Activated gamma-delta T cell treated with anti-CD3 and anti-CD28 coated beads, Interleukin-2, amount 50 U/mL, for 16 hours (primary cell): ENCODE results near the gene TCF3.
A peak's percentile ranks its signal among the peaks of the same experiment; 100 is the strongest.
"Not testable (repeated sequence)": the region's sequence is repeated elsewhere in the genome, so short reads cannot be mapped to it uniquely, and the experiment has no call there.

ENCODE experiments used
- DNase-seq: peaks from one replicate; pipeline ENCODE4 v3.0.0-alpha.2; 2020; ENCODE audit warnings: low read depth

TCF3 gene

DNA sequence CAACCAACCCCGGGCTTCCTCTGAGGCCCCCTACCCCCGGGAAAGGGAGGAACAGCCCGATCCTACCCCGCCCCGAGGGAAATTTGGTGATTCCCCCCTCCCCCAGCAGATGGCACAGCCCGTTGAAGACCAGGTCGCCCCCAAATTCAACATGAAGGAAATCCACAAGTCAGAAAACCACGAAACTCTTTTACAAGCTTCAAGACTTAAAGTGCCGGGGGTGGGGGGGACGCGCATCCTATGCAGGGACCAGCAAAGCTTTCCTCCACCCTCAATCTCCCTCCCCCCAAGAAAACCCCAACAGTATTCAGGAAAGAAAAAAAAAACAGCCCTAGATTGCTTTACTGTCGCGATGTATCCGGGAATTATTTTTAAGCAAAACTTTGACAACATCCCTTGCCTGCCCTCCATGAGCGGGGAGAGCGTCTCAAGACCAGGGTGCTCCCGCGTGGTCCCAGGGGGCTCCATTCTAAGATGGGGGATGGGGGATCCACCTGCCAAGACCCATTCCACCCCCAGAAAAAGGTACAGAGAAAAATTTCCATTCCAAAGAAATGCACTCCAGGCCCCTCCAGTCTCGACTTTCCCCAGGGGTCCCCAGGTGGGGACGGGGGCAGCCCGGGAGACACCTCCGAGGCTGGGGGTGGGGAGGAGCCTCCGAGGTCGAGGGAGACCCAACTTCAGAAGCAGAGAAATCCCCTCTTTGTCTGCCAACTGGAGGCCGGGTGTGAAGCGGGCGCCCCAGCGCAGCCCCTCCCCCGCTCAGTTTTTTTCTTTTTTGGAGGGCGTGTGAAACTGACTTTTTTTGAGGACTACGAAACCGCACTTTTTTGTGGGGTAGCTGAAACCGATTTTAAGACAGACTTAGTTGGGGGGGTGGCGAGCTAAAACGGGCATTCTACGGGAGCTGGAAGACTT, 1.5 kb downstream of the TCF3 start:
- peak; percentile 62 for DNase-seq

DNA sequence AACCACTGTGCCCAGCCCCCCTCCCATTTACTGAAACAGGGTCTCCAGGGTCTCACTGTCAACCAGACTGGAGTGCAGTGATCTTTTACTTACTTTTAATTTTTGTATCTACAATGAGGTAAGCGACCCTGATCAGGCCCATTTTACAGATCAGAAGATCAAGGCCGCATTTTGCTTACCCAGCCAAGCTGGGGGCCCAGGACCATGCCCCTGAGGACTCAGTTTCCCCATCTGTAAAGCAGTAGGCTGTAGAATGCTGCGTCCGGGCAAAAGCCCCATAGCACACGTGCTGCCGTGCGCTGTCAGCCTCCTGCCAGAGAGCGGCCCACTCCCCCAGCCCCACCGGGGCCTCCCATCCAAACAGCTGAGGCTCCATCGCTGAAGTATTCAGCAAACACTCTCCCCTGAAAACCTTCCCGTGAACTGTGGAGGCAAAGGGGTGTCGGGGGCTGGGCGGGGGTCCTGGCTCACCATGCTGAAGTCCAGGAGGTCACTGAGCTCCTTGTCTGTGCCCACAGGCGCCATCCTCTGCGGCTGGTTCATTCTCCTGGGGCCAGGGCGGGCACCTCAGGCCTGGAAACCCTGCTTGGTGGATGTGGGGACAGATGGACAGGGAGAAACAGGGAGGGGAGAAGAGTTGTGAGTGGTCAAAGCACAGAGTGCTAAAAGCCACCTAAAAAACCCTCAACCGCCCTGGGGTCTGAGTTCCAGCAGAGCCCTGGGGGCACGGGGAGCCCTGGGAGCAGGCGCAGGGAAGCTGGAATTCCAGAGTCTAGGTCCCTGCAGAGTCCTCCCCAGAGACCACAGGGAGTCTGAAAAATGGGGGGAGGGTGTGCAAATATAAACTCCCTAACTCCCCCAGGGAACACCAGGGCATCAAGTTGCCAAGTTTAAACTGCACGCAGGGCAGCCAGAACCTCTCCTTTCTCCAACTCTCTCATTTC, 2.4 kb downstream of the TCF3 start:
- DNase-seq = no peak

DNA sequence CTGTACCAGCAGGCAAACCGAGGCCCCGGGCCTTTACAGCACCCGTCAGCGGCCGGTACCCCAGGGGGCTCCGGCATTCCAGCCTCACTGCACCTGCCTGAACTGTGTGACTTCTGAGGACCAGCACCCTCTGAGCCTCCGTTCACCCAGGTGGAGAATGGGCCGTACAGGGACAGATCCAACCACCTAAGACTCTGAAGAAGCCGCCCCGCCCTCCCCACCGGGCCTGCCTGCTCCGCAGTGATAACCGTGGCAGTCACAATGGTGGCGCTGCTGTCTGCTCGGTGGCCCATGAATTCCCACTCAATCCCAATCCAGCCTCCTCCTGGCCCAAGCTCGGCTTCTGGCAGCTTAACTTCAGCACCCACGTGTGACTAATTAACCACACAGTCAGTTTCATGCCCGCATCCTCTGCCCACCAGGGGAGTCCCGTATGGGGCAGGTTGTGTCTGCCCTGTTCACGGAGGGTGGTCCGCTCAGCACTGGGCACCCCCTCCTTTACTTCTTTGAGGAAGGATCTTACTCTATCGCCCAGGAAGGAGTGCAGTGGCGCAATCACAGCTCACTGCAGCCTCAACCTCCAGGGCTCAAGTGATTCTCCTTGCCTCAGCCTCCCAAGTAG, 3.4 kb downstream of the TCF3 start:
- DNase-seq = no peak

DNA sequence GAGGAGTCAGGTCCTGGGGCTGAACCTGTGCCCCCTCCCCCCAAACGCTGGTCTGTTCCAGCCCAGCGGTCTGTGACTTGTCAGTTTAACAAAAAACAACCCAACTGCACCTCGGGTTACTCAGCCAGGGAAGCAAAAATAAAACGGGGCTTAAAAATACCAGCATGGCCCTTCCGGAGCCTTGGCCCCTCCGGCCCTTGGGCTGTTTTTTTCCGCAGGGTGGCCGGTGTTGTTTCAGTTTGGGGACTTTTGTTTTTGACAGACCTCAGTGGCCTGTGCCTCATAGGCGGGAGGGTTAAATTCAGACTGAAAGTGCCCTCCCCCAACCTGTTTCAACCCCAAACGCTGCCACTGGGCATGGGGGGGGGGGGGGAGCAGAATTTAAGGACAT, 4.0 kb downstream of the TCF3 start:
- DNase-seq = no peak

DNA sequence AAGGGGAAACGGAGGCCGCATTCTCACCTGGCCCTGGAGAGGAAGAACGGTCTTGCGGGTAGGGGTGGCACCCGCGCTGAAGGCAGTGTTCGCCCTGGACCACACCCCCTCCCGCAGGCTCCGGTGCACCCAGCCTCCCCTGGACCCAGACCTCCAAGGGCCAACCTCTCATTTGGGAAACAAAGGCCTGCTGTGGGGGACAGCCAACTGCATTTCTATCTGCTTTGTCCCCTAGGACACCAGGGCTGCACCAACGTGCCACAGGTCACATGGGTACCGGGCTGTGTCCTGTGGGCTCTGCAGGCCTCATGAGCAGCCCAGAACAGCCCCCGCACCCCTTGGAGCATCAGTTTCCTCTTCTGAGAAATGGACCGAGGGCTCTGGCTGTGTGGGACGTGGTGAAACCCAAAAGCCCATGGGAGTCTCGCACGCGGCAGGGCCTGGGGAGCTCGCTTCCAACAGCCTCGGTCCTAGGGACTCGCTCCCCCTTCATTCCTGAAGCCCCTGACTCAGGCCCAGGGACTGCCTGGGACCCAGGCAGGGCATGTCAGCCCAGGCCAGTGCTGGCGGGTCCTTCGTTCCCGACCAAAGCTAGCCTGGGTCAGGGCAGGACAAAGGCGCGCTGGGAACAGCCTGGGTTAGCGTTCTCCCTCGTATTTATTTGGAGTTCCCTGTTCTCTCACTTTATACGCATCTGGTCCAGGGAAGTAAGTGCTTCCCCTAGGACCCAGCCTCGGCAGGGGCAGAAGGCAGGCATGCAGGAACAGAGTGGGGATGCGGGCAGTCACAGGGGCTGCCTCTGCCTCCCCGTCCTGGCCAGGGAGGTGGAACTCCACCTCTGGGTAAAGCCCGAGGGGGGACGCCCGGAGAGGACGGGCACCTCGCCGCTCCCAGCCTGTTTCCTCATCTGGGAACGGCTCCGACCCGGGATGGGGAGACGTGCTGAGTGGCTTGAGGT, 4.6 kb downstream of the TCF3 start:
- no peak for DNase-seq

DNA sequence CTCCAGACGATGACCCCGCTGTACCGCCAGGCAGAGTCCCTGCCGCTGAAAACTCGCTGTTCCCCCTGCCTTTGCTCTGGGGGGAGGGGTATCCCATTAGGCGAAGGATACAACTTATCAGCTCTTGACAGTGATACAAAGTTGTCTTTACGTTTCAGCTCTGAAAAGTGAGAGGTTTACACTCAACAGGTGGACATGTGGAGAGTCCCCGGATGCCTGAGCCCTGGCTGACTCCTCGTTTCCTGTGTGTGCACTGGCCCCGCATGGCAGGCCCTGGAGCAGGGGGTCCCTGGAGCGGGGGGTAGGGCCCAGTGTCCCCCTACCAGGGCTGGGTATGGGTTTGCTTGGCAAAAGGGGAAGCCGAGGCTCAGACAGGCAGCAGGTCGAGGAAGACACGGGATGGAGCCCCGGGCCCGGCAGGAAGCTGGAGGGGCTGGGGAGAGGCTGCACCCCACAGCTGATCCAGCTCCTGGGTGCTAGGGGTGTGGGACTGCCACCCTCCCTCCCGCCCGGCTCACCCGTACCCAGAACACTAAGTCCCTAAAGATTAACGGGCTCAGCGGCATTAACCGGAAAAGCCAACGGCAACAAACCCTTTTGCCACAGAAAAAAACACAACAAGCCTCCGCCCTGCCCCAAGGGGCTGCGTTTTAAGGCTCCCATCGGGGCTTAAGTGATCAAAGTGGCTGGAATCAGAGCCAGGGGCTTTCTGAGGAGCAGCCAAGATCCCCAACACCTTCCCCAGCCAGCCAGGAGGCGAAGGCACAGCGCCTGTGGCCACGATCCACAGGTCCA, 5.6 kb downstream of the TCF3 start:
- DNase-seq = no peak

DNA sequence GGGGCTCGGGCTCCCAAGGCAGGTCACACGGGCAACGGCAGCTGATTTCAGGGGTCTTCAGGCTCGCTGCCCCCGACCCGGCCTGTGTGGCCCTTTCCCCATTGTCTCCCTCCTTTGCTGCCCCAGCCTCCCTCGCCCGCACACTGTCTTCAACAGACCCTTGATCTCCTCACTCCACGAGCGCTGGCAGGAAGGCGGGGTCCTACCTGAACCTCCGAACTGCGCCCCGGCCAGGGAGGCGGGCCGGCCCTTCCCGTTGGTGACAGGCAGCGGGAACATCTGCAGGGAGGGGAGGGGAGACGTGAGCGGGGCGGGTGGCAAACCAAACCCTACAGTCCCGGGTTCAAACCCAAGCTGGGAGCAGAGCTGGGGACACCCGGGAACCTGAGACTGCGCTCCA, 6.3 kb downstream of the TCF3 start:
- no peak for DNase-seq

DNA sequence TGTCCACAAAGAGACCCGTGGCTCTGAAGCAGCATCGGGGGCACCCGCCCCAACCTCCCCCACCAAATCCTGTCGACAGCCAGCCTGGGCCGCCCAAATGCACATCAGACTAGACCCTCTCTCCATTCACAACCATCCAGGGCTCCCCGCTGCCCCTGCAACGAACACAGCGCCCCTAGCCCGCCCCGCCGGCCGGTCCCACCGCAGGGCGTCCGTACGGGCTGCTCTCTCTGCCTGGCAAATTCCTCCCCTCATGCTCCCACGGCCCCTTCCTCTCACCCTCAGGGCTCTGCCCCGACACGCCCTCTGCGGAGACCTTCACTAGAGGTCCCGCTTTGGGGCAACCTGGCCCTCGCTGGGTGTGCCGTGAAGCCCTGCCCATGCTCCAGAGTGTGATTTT, 7.1 kb downstream of the TCF3 start:
- DNase-seq = no peak

DNA sequence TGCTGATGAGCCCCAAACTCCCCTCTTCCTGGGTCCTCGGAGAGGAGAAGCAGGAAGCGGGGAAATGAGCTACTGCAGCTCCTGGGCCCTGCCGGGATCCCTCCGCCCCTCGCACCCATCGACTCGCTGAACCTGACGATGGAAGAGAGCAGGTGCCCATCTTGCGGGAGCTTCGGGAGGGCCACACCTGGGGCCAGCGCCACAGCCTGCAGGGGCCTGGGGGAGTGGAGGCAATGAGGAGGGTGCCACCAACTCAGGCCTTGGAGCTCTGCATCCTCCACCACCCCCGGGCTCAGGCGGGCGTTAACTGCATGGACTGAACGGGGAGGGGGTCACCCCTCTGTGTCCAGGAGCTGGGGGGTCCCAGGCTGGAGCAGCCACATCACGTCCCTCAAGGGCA, 8.3 kb downstream of the TCF3 start:
- no peak for DNase-seq

DNA sequence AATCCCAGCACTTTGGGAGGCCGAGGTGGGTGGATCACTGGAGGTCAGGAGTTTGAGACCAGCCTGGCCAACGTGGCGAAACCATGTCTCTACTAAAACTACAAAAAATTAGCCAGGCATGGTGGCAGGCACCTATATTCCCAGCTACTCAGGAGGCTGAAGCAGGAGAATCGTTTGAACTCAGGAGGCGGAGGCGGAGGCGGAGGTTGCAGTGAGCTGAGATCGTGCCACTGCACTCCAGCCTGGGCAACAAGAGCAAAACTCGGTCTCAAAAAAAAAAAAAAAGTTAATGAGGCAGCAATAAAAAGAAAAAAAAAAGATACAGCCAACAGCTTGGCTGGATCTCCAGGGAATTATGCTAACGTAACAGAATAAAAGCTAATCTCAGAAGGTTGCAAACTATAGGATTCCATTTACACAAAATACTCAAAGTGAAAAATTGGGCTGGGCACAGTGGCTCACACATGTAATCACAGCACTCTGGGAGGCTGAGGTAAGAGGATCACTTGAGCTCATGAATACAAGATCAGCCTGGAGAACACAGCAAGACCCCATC, 11.4 kb downstream of the TCF3 start:
- DNase-seq = not testable (repeated sequence)

DNA sequence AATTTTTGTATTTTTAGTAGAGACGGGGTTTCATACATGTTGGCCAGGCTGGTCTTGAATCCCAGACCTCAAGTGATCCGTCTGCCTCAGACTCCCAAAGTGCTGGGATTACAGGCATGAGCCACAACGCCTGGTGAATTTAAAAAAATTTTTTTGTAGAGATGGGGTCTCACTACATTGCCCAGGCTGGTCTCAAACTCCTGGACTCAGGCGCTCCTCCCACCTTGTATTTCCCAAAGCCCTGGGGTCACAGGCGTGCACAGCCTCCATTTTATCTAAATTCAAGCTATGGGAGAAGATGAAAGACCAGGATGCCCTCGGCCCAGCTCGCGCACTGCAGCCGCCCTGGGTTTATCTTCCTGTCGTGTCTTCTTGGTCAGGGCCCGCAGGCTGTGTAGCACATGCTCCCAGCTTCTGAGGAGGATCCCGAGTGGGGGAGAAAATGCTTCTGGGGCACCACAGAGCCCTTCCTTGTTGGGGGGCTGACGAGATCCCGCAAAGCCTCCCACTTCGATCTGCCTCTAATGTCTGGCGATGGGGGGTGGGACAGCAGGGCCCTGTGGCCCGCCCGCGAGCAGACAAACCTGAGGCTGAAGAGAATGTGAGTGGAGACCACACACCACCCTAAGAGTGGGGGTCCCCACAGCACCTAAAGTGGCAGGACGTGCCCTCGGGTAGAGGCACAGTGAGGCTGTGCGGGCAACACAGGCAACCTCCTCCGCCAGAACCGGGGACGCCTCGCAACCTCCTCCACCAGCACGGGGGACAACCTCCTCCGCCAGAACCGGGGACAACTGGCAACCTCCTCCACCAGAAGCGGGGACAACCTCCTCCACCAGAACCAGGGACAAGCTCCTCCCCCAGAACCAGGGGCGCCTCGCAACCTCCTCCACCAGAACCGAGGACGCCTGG, 15.8 kb downstream of the TCF3 start:
- no peak for DNase-seq

DNA sequence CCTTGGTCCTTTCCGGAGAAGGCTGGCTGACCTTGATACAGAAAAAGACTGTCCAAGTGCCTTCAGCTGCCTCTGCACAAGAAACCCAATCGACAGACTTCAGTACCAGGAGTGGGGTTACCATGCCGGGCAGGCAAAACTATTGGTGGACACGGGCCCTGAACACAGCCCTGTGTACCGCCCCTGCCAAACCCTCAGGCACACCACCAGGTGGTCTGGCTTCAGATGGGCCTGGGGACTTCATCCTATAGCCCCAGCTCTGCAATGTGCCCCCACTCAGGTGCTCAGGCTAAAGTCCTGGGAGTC, 17.5 kb downstream of the TCF3 start:
- DNase-seq = no peak

DNA sequence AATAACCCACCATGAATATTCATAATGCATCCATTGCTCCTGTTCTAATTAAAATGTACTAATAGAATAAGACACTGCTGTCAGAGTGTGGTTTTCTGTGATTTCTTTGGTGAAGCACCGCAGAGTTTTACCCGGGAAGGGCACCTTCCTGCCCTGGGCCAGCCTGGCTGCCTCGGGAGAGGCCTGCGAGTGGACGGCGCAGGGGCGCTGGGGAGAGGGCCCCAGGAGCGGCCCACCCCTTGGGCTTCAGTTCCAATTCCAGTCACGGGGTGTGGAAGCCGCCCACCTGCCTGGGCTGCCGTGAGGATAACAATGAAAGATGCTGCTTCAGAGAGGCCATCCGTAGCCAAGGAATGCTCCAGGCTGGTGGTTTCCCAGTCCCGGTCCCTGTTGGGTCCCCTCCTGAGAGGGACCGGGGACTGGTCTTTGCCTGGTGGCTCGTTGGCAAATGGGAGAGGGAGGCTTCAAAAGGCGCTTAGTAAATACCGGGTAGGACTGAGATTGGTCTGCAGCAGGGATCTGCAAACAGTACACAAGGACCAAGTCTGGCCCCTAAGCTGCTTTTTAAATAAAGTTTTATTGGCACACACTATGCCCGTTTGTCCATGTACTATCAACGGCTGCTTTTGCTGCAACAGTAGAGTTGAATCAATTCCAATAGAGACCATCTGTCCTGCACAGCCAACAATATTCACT, 18.0 kb downstream of the TCF3 start:
- no peak for DNase-seq

DNA sequence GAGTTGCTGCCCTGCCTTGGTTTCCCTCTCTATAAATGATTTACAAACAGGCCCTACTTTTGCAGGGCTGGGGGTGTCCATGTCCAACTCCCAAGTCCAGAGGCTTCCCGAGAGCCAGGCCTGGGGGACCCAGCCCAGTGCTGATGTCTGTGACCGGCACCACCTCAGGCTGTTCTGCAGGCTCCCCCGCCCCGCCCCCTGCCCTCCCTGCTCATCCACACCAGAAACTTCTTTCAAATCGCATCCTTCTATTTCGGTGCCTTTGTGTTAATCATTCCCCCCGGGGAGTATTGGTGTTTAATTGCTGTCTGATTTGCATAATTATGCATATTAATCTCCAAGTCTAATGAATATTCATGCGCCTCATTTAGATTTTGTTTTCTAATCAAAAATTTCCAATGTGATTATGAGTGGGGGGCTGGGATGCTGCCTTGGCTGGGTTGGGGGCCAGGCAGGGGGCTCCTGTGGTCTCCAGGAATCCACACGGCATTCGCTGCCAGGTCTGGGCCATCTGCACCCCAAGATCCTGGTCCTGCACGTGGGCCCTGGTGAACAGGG, 19.1 kb downstream of the TCF3 start:
- DNase-seq = no peak

DNA sequence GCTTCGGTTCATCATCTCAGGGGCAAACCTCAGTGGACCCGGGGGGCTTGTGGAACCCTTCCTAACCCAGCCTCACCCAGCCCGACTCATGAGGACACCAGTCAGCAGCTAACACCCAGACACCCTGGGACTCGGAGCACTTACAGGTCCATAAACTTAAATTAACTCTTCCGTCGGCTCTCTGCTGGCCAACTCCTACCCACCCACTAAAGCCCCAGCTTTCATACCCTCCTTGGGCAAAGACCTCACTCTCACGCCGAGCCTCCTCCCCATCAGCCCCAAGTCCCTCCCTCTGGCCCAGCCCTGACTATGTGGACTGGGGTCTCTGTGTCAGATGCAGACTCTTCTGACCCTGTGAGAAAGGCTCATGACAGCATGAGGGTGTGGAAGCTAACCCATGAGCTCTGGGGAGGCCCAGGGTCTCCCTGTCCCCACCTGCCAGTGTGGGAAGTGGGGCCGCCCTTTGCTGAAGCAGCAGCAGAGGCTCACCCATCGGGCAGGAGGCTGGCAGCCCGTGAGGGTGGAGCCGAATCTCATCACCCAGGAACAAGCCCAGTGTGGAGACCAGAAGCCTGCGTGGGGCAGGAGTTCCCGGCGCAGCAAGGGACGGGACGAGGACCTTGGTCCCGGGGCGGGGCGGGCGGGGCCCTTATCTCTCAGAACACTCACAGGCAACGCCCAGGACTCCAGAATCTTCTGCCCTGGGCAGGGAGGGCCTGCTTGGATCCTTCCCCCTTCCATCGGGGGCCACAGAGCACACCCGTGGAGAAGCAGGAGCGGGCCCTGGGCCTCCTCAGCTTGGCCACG, 19.8 kb downstream of the TCF3 start:
- no peak for DNase-seq

DNA sequence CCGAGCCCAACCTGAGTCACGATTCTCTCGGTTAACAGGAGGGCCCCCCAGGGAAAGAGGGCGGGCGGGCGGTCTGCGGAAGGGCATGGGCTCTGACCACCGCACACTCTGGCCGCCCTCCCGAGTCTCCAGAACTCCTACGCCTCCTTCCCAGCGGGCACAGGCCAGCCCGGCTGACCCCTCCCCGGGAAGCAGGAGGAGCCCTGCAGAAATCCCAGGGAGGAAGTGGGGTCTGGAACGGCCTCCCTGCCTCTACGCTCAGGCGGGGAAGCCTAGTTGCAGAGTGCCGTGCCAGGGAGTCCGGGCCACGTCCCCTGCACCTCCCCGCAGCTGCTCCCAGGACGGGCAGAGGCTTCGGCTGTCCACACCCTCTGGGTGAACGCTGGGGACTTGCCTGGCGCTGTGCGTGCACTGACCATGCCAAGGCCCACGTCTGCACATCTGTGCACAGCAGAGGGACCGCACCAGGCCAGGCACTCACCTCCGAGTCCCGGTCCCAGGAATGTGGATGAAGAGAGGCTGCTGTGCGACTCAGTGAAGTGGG, 20.8 kb downstream of the TCF3 start:
- DNase-seq = no peak

DNA sequence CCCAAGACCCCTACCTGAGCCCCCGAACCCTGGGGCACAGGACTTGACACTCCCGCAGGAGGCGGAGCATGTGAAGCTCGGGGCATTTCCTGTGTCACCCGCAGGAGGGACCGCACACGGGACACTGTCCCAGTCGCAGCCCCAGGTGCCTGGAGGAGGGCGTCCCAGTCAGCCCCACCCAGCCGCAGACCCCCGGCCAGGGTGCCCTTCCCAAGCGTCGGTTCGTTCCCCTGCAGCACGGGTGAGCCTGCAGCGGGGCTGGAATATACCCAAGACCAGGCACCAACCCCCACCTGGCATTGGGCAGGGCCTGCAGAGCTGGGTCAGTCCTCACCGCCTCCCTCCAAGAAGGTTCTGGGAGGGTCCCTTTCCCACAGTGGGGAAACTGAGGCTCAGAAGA, 21.6 kb downstream of the TCF3 start:
- no peak for DNase-seq
